Measurements from ENCODE around the gene DPF3.

DNA sequence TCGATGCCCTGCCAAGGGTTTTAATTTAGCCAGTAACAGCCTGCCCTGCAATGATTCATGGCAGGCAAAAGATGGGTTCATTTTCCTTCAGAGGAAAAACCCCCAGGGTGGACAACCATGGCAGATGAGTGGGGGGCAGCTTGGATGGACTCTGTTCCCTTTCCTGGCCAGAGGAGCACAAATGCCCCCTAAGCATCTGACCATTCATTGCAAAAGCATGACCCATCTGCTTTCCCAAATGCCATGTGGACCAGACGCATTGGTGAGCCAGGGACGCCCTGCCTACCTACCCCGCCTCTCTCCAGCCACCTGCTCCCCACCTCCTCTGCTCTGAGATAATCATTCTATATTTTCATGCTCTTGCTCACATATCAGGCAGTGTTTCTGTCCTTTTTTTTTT is 281.9 kb downstream of the DPF3 start:
- no peak for TF ChIP-seq POLR2A (IDR thresholded peaks at IDR 0.05)
- TF ChIP-seq, protein P1, sequence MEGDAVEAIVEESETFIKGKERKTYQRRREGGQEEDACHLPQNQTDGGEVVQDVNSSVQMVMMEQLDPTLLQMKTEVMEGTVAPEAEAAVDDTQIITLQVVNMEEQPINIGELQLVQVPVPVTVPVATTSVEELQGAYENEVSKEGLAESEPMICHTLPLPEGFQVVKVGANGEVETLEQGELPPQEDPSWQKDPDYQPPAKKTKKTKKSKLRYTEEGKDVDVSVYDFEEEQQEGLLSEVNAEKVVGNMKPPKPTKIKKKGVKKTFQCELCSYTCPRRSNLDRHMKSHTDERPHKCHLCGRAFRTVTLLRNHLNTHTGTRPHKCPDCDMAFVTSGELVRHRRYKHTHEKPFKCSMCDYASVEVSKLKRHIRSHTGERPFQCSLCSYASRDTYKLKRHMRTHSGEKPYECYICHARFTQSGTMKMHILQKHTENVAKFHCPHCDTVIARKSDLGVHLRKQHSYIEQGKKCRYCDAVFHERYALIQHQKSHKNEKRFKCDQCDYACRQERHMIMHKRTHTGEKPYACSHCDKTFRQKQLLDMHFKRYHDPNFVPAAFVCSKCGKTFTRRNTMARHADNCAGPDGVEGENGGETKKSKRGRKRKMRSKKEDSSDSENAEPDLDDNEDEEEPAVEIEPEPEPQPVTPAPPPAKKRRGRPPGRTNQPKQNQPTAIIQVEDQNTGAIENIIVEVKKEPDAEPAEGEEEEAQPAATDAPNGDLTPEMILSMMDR (IDR thresholded peaks at IDR 0.05), result no peak

Data from suprapubic skin (tissue), 3 donors.